Hindlimb muscle (tissue), 1 donor: ENCODE measurements around the gene CASZ1. TPM values are rescaled to one million over a fixed set of nuclear protein-coding genes. Genes with fewer than 3 reads are reported as not detected.

ENCODE experiments used
- DNase-seq: peaks from one replicate; pipeline ENCODE4 v3.0.0-alpha.2; 2013
- polyA plus RNA-seq: library from polyadenylated mRNA; unstranded; fragments of 120-200 nt; gene quantifications from one replicate; pipeline ENCODE4 v1.2.1, GENCODE V29; 2013; ENCODE audit not compliant: insufficient read length

CASZ1 gene
- polyA plus RNA-seq, 1 donor: 82.9 TPM

GRCh38 chr1:10773851-10774614 lies 22.4 kb downstream of the CASZ1 start:
- DNase-seq: no peak

- no peak for DNase-seq
These were observed 23.1 kb downstream of the CASZ1 start for GRCh38 chr1:10773376-10773775.

- DNase-seq: no peak
These were observed 23.7 kb downstream of the CASZ1 start for GRCh38 chr1:10772711-10773110.

GRCh38 chr1:10771789-10772188 lies 24.7 kb downstream of the CASZ1 start:
- no peak for DNase-seq

- DNase-seq: no peak
These were observed 27.9 kb downstream of the CASZ1 start for GRCh38 chr1:10768552-10768951.

- no peak for DNase-seq
These were observed 29.2 kb downstream of the CASZ1 start for GRCh38 chr1:10767282-10767681.

GRCh38 chr1:10765734-10766478 lies 30.5 kb downstream of the CASZ1 start:
- DNase-seq: no peak

GRCh38 chr1:10765304-10765703 lies 31.1 kb downstream of the CASZ1 start:
- DNase-seq: no peak

GRCh38 chr1:10764296-10764798 lies 32.1 kb downstream of the CASZ1 start:
- no peak for DNase-seq

- no peak for DNase-seq
These were observed 33.6 kb downstream of the CASZ1 start for GRCh38 chr1:10762875-10763274.

- DNase-seq: no peak
These were observed 34.3 kb downstream of the CASZ1 start for GRCh38 chr1:10762153-10762523.

GRCh38 chr1:10761503-10762152 lies 34.8 kb downstream of the CASZ1 start:
- no peak for DNase-seq

GRCh38 chr1:10760566-10761502 lies 35.6 kb downstream of the CASZ1 start:
- DNase-seq: no peak

GRCh38 chr1:10759413-10760200 lies 36.8 kb downstream of the CASZ1 start:
- no peak for DNase-seq

GRCh38 chr1:10756842-10757241 lies 39.6 kb downstream of the CASZ1 start:
- DNase-seq: no peak

- no peak for DNase-seq
These were observed 40.4 kb downstream of the CASZ1 start for GRCh38 chr1:10755970-10756521.

- DNase-seq: no peak
These were observed 41.7 kb downstream of the CASZ1 start for GRCh38 chr1:10754568-10755329.

- DNase-seq: no peak
These were observed 43.1 kb downstream of the CASZ1 start for GRCh38 chr1:10753299-10753698.

GRCh38 chr1:10751561-10752085 lies 44.8 kb downstream of the CASZ1 start:
- DNase-seq: no peak

- no peak for DNase-seq
These were observed 45.3 kb downstream of the CASZ1 start for GRCh38 chr1:10751160-10751559.
